Measurements from ENCODE around the gene OGFOD3.

DNA sequence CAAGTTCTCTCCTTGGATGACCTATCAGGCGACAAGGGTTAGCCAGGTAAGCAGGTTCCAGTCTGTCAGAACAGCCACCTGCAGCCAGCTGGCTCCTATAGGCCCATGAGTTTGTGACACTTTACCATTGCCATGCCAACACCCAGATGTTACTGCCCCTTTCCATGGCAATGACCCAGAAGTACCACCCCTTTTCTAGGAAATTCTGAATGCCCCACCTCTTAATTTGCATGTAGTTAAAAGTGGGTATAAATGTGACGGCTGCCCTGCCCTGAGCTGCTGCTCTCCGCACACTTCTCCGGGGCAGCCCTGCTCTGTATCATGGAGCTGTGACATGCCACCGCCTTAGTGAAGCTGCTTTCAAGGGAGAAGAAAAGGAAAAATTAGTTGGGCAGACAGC is 74.8 kb downstream of the OGFOD3 start:
- TF ChIP-seq EZH2 (IDR thresholded peaks at IDR 0.05; ENCODE audit: low read depth) = no peak
- TF ChIP-seq, protein P1, sequence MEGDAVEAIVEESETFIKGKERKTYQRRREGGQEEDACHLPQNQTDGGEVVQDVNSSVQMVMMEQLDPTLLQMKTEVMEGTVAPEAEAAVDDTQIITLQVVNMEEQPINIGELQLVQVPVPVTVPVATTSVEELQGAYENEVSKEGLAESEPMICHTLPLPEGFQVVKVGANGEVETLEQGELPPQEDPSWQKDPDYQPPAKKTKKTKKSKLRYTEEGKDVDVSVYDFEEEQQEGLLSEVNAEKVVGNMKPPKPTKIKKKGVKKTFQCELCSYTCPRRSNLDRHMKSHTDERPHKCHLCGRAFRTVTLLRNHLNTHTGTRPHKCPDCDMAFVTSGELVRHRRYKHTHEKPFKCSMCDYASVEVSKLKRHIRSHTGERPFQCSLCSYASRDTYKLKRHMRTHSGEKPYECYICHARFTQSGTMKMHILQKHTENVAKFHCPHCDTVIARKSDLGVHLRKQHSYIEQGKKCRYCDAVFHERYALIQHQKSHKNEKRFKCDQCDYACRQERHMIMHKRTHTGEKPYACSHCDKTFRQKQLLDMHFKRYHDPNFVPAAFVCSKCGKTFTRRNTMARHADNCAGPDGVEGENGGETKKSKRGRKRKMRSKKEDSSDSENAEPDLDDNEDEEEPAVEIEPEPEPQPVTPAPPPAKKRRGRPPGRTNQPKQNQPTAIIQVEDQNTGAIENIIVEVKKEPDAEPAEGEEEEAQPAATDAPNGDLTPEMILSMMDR (conservative IDR thresholded peaks at IDR 0.05) = no peak

Data from PC-9 (cell line).